Nephron (organoid): ENCODE results near the gene ATP8A1.

Source experiments
- H3K27ac Mint-ChIP-seq, 3 experiments: 2 replicates each; pipeline ENCODE4 v1.8.0; 2020; ENCODE audit warnings: mixed read lengths in 3 of 3, mild to moderate bottlenecking in 2 of 3, moderate library complexity in 1 of 3
- H3K27me3 Mint-ChIP-seq: 2 replicates; pipeline ENCODE4 v1.8.0; 2021; ENCODE audit warnings: low read depth, mild to moderate bottlenecking, moderate library complexity, mixed read lengths
- H3K36me3 Mint-ChIP-seq: 2 replicates; pipeline ENCODE4 v1.8.0; 2020; ENCODE audit warnings: low read depth, mixed read lengths
- H3K4me1 Mint-ChIP-seq: 2 replicates; pipeline ENCODE4 v1.8.0; 2020; ENCODE audit warnings: mixed read lengths
- H3K4me3 Mint-ChIP-seq, 3 experiments: 2 replicates each; pipeline ENCODE4 v1.8.0; 2020; ENCODE audit warnings: mild to moderate bottlenecking in 3 of 3, mixed read lengths in 3 of 3, moderate library complexity in 2 of 3
- H3K9me3 Mint-ChIP-seq: 2 replicates; pipeline ENCODE4 v1.8.0; 2020; ENCODE audit warnings: mixed read lengths
- CTCF ChIP-seq, 3 experiments: fragments of 200-600 bp; sonication (generic); IDR thresholded peaks; one replicate each; pipeline ENCODE4 v1.5.0; 2021; ENCODE audit warnings: antibody characterized with exemption in 3 of 3; ENCODE audit not compliant: unreplicated experiment in 3 of 3

Gene ATP8A1

GRCh38 chr4:42641656-42642055 is 15.2 kb downstream of the ATP8A1 start:
- H3K9me3 Mint-ChIP-seq, result no peaks in the 10 kb centered on the region
- H3K27me3 Mint-ChIP-seq, result no peaks in the 10 kb centered on the region
- H3K36me3 Mint-ChIP-seq, result no peaks in the 10 kb centered on the region
- TF ChIP-seq CTCF (IDR thresholded peaks at IDR 0.05; ENCODE audit: unreplicated experiment in 3 of 3), result no peak
- peaks cover 12% of the 10 kb centered on the region for H3K4me1 Mint-ChIP-seq
- no peak overlapping the region for H3K27ac Mint-ChIP-seq
- H3K4me3 Mint-ChIP-seq, result no peak overlapping the region

DNA sequence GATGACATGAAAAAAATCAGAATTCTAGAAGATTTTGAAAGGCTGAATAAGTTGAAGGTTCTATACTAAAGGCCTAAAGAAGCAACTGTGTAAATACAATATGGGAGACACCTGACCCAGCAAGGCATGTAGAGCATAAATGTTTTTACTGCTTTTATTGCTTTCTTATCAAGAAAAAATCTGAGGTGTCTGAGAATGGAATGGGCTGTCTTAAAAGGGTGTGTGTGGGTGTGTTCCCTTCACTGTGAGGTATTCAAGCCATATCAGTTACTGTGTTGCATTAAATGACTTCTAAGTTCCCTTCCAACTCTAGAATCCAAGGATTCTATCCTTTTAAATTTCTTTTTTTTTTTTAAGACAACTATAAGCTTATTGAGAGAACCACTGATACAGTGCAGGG is 15.7 kb downstream of the ATP8A1 start:
- Mint-ChIP-seq H3K27ac (no peak overlapping the region), H3K4me3 (no peak overlapping the region), H3K36me3 (no peaks in the 10 kb centered on the region), H3K27me3 (no peaks in the 10 kb centered on the region), H3K9me3 (no peaks in the 10 kb centered on the region), H3K4me1 (peaks cover 14% of the 10 kb centered on the region)
- TF ChIP-seq CTCF (IDR thresholded peaks at IDR 0.05; ENCODE audit: unreplicated experiment in 3 of 3), result no peak

GRCh38 chr4:42640613-42641012 is 16.3 kb downstream of the ATP8A1 start:
- H3K27ac Mint-ChIP-seq, result no peak overlapping the region
- H3K4me1 Mint-ChIP-seq, result peaks cover 18% of the 10 kb centered on the region
- no peaks in the 10 kb centered on the region for H3K27me3 Mint-ChIP-seq
- TF ChIP-seq CTCF (IDR thresholded peaks at IDR 0.05; ENCODE audit: unreplicated experiment in 3 of 3), result no peak
- no peaks in the 10 kb centered on the region for H3K36me3 Mint-ChIP-seq
- no peaks in the 10 kb centered on the region for H3K9me3 Mint-ChIP-seq
- H3K4me3 Mint-ChIP-seq, result no peak overlapping the region

DNA sequence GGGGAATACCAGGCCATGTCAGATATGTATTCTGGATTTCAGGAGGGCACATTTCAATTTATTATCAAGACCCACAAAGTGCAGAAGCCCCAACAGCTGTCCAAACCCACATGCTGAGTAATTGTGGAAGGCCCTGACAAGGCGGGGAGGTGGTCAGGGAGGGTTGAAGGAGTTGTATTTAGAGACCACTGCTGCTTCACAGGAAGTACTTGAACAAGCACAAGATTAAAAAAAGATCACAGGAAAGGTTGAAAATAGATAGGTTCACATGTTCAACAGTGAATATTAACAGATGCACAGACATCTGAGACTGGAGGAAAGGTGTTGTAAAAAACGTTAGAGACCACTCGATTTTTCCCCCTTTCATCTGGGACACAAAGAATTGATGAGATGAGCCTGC is 17.9 kb downstream of the ATP8A1 start:
- no peaks in the 10 kb centered on the region for H3K9me3 Mint-ChIP-seq
- no peak overlapping the region for H3K27ac Mint-ChIP-seq
- peaks cover 18% of the 10 kb centered on the region for H3K4me1 Mint-ChIP-seq
- no peak for TF ChIP-seq CTCF (IDR thresholded peaks at IDR 0.05; ENCODE audit: unreplicated experiment in 3 of 3)
- H3K27me3 Mint-ChIP-seq, result no peaks in the 10 kb centered on the region
- H3K4me3 Mint-ChIP-seq, result no peak overlapping the region
- no peaks in the 10 kb centered on the region for H3K36me3 Mint-ChIP-seq

- Mint-ChIP-seq H3K9me3 (no peaks in the 10 kb centered on the region), H3K27me3 (no peaks in the 10 kb centered on the region), H3K4me1 (peaks cover 18% of the 10 kb centered on the region), H3K36me3 (no peaks in the 10 kb centered on the region), H3K4me3 (no peak overlapping the region), H3K27ac (no peak overlapping the region)
- no peak for TF ChIP-seq CTCF (IDR thresholded peaks at IDR 0.05; ENCODE audit: unreplicated experiment in 3 of 3)
Measured at GRCh38 chr4:42638321-42638720, 18.6 kb downstream of the ATP8A1 start.

DNA sequence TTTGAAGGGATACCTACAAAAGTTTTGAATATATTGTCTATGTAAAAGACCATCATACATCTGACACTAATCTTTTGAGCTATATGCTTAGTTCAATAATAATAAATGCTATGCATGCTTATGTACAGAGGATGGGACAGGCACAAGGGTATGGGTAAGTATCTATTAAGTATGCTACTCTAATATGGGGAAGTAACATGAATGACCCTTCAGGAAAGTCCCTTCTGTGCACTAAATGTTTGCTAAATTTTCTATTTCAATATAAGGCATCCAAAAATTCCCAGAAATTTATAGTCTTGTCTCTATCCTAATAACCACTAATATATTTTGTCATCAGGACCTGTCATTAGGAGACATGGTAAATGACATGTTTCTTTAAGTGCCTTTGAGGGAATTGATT is 19.0 kb downstream of the ATP8A1 start:
- Mint-ChIP-seq H3K9me3 (no peaks in the 10 kb centered on the region), H3K4me1 (peaks cover 18% of the 10 kb centered on the region), H3K4me3 (no peak overlapping the region), H3K27ac (no peak overlapping the region), H3K27me3 (no peaks in the 10 kb centered on the region), H3K36me3 (no peaks in the 10 kb centered on the region)
- TF ChIP-seq CTCF (IDR thresholded peaks at IDR 0.05; ENCODE audit: unreplicated experiment in 3 of 3), result no peak
